Tibial nerve (tissue), 4 donors: ENCODE data around the gene NDUFB11. TPM values are rescaled to one million over a fixed set of nuclear protein-coding genes. Genes with fewer than 3 reads are reported as not detected.

Source experiments
- DNase-seq, 2 donors: peaks; one replicate each; pipeline ENCODE4 v3.0.0-alpha.2; 2019; ENCODE audit warnings: low spot score in 2 of 2
- H3K27ac ChIP-seq, 4 donors: fragments of 200-600 bp; sonication (generic) in 3 of 4; one replicate each; pipeline ENCODE4 v1.5.1; 2017 to 2019; ENCODE audit warnings: mild to moderate bottlenecking in 1 of 4
- H3K27me3 ChIP-seq, 2 donors: fragments of 200-600 bp; sonication (generic) in 1 of 2; one replicate each; pipeline versions ENCODE4 v1.5.1 to v1.6.0; 2017 to 2019
- H3K36me3 ChIP-seq, 3 donors: fragments of 200-600 bp; sonication (generic); one replicate each; pipeline ENCODE4 v1.5.1; 2018 to 2019
- H3K4me1 ChIP-seq, 4 donors: fragments of 200-600 bp; sonication (generic) in 3 of 4; one replicate each; pipeline ENCODE4 v1.5.1; 2017 to 2019
- H3K4me3 ChIP-seq, 4 donors: fragments of 200-600 bp; sonication (generic) in 3 of 4; one replicate each; pipeline ENCODE4 v1.5.1; 2017 to 2019; ENCODE audit warnings: mild to moderate bottlenecking in 1 of 4, moderate library complexity in 1 of 4
- H3K9me3 ChIP-seq, 4 donors: fragments of 200-600 bp; sonication (generic) in 3 of 4; one replicate each; pipeline ENCODE4 v1.5.1; 2017 to 2019
- EP300 ChIP-seq, 2 donors: sonication (generic); formaldehyde crosslinking; IDR thresholded peaks; one replicate each; pipeline ENCODE4 v1.6.1; 2017; ENCODE audit warnings: antibody characterized with exemption in 2 of 2, mild to moderate bottlenecking in 1 of 2
- POLR2A ChIP-seq, 2 donors: fragments of 450-650 bp; IDR thresholded peaks; one replicate each; pipeline ENCODE4 v1.6.1; 2017; ENCODE audit warnings: antibody characterized with exemption in 2 of 2, mild to moderate bottlenecking in 2 of 2, moderate library complexity in 2 of 2
- WGBS, 2 donors: methylation state at CpG; one replicate each; pipeline ENCODE4 v1.1.5; 2018; 5-methylcytosine and 5-hydroxymethylcytosine counted together
- total RNA-seq, 4 donors: library from RNA; depleted of rRNA; stranded (reverse); fragments of >200 nt; gene quantifications; one replicate each; pipeline ENCODE4 v1.1.0, GENCODE V29; 2016
- TF ChIP-seq, protein P1 (sequence below), 5 experiments: fragments of 200-600 bp in 3 of 5; fragments of 450-650 bp in 2 of 5; sonication (generic) in 3 of 5; IDR thresholded peaks; one replicate each; pipeline ENCODE4 v1.5.1; 2016 to 2019; ENCODE audit warnings: antibody characterized with exemption in 5 of 5, mild to moderate bottlenecking in 3 of 5, moderate library complexity in 2 of 5

NDUFB11 gene
- total RNA-seq, 4 donors from 2014 or later, result 45.4 to 78.1 (median 60.5) TPM

DNA sequence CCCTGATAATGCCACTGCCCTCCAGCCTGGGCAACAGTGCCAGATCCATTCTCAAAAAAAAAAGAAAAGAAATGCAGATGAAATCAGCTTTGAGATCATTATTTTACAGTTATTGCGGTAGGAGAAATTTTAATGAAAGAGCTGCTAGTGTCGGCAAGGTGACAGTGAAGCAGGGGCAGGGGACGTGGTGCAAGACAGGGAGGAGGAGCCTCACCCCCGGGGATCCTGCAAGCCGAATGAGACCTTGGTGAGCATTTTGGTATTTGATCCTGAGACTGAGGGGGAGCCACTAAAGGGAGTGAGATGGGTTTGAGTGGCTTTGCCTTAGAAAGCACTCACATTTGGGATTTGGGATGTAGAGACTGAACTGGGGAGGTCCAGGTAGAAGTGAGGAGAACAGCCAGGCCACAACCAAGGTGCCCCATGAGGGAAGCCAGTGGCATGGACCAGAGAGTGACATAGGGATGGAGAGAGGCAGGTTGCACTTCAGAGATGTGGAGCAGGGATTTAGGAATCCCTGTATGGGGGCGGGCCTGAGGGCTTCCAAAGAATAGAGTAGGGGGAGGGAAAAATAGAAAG is 24.1 kb upstream of the NDUFB11 start:
- TF ChIP-seq EP300 (IDR thresholded peaks at IDR 0.05), result no peak
- TF ChIP-seq, protein P1, sequence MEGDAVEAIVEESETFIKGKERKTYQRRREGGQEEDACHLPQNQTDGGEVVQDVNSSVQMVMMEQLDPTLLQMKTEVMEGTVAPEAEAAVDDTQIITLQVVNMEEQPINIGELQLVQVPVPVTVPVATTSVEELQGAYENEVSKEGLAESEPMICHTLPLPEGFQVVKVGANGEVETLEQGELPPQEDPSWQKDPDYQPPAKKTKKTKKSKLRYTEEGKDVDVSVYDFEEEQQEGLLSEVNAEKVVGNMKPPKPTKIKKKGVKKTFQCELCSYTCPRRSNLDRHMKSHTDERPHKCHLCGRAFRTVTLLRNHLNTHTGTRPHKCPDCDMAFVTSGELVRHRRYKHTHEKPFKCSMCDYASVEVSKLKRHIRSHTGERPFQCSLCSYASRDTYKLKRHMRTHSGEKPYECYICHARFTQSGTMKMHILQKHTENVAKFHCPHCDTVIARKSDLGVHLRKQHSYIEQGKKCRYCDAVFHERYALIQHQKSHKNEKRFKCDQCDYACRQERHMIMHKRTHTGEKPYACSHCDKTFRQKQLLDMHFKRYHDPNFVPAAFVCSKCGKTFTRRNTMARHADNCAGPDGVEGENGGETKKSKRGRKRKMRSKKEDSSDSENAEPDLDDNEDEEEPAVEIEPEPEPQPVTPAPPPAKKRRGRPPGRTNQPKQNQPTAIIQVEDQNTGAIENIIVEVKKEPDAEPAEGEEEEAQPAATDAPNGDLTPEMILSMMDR (IDR thresholded peaks at IDR 0.05), result no peak
- peaks cover 0 to 44% (median 0%) of the 10 kb centered on the region in 3 donors for H3K36me3 ChIP-seq
- no peak overlapping the region for H3K27ac ChIP-seq
- no peaks in the 10 kb centered on the region for H3K27me3 ChIP-seq
- H3K9me3 ChIP-seq, result no peaks in the 10 kb centered on the region
- 82 to 90% methylated on average over 6 of the region's 6 CpGs for WGBS, 2 donors
- H3K4me3 ChIP-seq, result no peak overlapping the region
- DNase-seq, result no peak
- no peaks in the 10 kb centered on the region for H3K4me1 ChIP-seq

DNA sequence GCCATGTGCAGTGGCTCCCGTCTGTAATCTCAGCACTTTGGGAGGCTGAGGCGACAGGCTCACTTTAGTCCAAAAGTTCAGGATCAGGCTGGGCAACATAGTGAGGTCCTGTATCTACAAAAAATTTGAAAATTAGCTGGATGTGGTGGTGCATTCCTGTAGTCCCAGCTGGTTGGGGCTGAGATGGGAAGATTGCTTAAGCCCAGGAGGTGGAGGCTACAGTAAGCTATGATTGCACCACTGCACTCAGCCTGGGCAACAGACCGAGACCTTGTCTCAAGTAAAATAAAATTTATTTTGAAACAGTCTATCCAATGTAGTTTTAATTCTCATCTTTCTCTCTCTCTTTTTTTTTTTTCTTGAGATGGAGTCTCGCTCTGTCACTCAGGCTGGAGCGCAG is 21.6 kb upstream of the NDUFB11 start:
- no peak for DNase-seq
- Histone ChIP-seq H3K9me3 (no peaks in the 10 kb centered on the region), H3K4me3 (no peak overlapping the region), H3K27ac (no peak overlapping the region), H3K36me3 (peaks cover 0 to 20% (median 0%) of the 10 kb centered on the region in 3 donors), H3K4me1 (no peaks in the 10 kb centered on the region), H3K27me3 (no peaks in the 10 kb centered on the region)
- TF ChIP-seq EP300 (IDR thresholded peaks at IDR 0.05), result no peak
- TF ChIP-seq, protein P1 (IDR thresholded peaks at IDR 0.05), result no peak
- no peak for TF ChIP-seq POLR2A (IDR thresholded peaks at IDR 0.05)
- 91 to 92% methylated on average over 5 of the region's 5 CpGs for WGBS, 2 donors

DNA sequence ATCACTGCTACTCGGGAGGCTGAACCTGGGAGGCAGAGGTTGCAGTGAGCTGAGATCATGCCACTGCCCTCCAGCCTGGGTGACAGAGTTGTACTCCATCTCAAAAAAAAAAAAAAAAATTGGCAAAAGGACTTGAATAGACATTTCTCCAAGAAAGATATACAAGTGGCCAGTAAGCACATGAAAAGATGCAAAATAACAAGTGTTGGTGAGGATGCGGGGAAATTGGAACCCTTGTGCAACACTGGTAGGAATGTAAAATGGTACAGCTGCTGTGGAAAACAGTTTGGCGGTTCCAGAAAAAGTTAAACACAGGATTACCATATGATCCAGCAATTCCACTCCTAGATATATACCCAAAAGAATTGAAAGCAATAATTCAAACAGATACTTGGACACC is 19.9 kb upstream of the NDUFB11 start:
- no peak overlapping the region for H3K27ac ChIP-seq
- H3K9me3 ChIP-seq, result no peaks in the 10 kb centered on the region
- WGBS, 2 donors, result 91 to 97% methylated on average over 3 of the region's 3 CpGs
- H3K36me3 ChIP-seq, result peaks cover 0 to 3% (median 0%) of the 10 kb centered on the region in 3 donors
- H3K4me1 ChIP-seq, result no peaks in the 10 kb centered on the region
- no peak overlapping the region for H3K4me3 ChIP-seq
- no peaks in the 10 kb centered on the region for H3K27me3 ChIP-seq
- DNase-seq, result no peak
- TF ChIP-seq, protein P1 (IDR thresholded peaks at IDR 0.05), result no peak
- TF ChIP-seq EP300 (IDR thresholded peaks at IDR 0.05), result no peak
- TF ChIP-seq POLR2A (IDR thresholded peaks at IDR 0.05), result no peak

DNA sequence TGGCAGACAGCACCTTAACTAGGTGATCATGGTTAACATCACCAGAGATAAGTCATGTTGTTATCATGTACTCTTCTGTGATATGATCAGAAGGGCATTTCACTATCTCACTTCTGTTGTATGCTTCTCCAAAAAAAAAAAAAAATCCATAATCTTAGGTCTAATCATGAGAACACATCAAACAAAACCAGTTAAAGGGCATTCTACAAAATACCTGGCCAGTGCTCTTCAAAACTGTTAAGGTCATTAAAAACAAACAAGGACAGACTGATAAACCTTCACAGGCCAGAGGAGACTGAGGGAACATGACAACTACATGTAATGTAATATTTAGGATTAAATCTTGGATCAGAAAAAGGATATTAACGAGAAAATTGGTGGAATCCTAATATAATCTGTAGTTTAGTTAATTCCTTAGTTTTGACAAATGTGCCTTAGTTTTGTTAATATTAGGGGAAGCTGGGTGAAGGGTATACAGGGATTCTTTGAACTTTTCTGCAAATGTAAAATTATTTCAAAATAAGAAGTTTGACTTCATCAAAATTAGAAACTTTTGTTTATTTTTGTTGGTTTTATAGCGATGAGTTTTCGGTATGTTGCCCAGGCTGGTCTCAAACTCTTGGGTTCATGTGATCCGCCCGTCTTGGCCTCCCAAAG is 18.6 kb upstream of the NDUFB11 start:
- Histone ChIP-seq H3K36me3 (peaks cover 0 to 2% (median 0%) of the 10 kb centered on the region in 3 donors), H3K4me1 (no peaks in the 10 kb centered on the region), H3K4me3 (no peak overlapping the region), H3K27me3 (no peaks in the 10 kb centered on the region), H3K9me3 (no peaks in the 10 kb centered on the region), H3K27ac (no peak overlapping the region)
- WGBS, 2 donors, result 88 to 98% methylated on average over 5 of the region's 5 CpGs
- TF ChIP-seq EP300 (IDR thresholded peaks at IDR 0.05), result no peak
- TF ChIP-seq, protein P1 (IDR thresholded peaks at IDR 0.05), result no peak
- no peak for TF ChIP-seq POLR2A (IDR thresholded peaks at IDR 0.05)
- no peak for DNase-seq

DNA sequence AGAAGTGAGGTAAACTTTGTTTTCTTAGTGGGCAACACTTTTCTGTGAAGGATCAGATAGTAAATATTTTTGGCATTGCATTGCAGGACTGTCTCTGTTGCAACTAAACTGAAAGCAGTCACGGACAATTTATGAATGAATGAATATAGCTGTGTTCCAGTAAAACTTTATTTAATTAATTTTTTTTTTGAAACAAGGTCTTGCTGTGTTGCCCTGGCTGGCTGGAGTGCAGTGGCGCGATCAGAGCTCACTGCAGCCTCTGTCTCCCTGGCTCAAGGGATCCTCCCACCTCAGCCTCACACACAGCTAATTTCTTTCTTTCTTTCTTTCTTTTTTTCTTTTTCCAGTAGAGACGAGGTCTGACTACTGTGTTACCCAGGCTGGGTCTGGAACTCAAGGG is 16.3 kb upstream of the NDUFB11 start:
- Histone ChIP-seq H3K36me3 (peaks cover 0 to 16% (median 0%) of the 10 kb centered on the region in 3 donors), H3K27me3 (no peaks in the 10 kb centered on the region), H3K4me1 (no peaks in the 10 kb centered on the region), H3K9me3 (no peaks in the 10 kb centered on the region), H3K27ac (no peak overlapping the region), H3K4me3 (no peak overlapping the region)
- TF ChIP-seq POLR2A (IDR thresholded peaks at IDR 0.05), result no peak
- TF ChIP-seq, protein P1 (IDR thresholded peaks at IDR 0.05), result no peak
- no peak for TF ChIP-seq EP300 (IDR thresholded peaks at IDR 0.05)
- no peak for DNase-seq
- 37 to 49% methylated on average over 4 of the region's 4 CpGs for WGBS, 2 donors
